OCI-LY1 (cell line): ENCODE data around the gene CSK.

Experiments used
- H2AFZ ChIP-seq: fragments of 200-600 bp; sonication (generic), shearing (Covaris generic); 2 replicates; pipeline ENCODE4 v1.6.0; 2014; ENCODE audit warnings: antibody characterized with exemption, mild to moderate bottlenecking, low read length
- H3F3A ChIP-seq: fragments of 200-600 bp; sonication (generic), shearing (Covaris generic); 2 replicates; pipeline ENCODE4 v1.6.0; 2014; ENCODE audit warnings: mild to moderate bottlenecking, antibody characterized with exemption, low read length, moderate library complexity; ENCODE audit not compliant: insufficient read depth
- H3K27ac ChIP-seq: fragments of 200-600 bp; sonication (generic); 2 replicates; pipeline ENCODE4 v1.5.1; 2014; ENCODE audit warnings: low read length, mixed run types, mild to moderate bottlenecking, low read depth; ENCODE audit not compliant: poor library complexity, severe bottlenecking
- H3K27me3 ChIP-seq: fragments of 200-600 bp; sonication (generic); 2 replicates; pipeline ENCODE4 v1.6.0; 2014; ENCODE audit warnings: antibody characterized with exemption, mild to moderate bottlenecking, low read length, moderate library complexity; ENCODE audit not compliant: insufficient read depth
- H3K36me3 ChIP-seq: fragments of 200-600 bp; sonication (generic); 2 replicates; pipeline ENCODE4 v1.6.1; 2014; ENCODE audit warnings: mild to moderate bottlenecking, antibody characterized with exemption, low read length, moderate library complexity, mixed read lengths; ENCODE audit not compliant: insufficient read depth
- H3K4me1 ChIP-seq: fragments of 200-600 bp; sonication (generic); 2 replicates; pipeline ENCODE4 v1.5.1; 2014; ENCODE audit warnings: mild to moderate bottlenecking, low read length, moderate library complexity; ENCODE audit not compliant: insufficient read depth, severe bottlenecking
- H3K4me2 ChIP-seq: fragments of 200-600 bp; sonication (generic), shearing (Covaris generic); 2 replicates; pipeline ENCODE4 v1.6.1; 2014; ENCODE audit warnings: low read length
- H3K4me3 ChIP-seq: fragments of 200-600 bp; sonication (generic); 2 replicates; pipeline ENCODE4 v1.5.1; 2014; ENCODE audit warnings: low read length, low read depth, mild to moderate bottlenecking, mixed read lengths; ENCODE audit not compliant: poor library complexity, severe bottlenecking
- H3K79me2 ChIP-seq: fragments of 200-600 bp; shearing (Covaris generic); 2 replicates; pipeline ENCODE4 v1.6.1; 2016; ENCODE audit warnings: mixed run types, low read length, mixed read lengths; ENCODE audit not compliant: insufficient read depth
- H3K9ac ChIP-seq: fragments of 200-600 bp; sonication (generic), shearing (Covaris generic); 2 replicates; pipeline ENCODE4 v1.6.1; 2014; ENCODE audit warnings: mild to moderate bottlenecking, low read length, mixed read lengths
- H3K9me2 ChIP-seq: fragments of 200-600 bp; sonication (generic), shearing (Covaris generic); 2 replicates; pipeline ENCODE4 v1.6.1; 2014; ENCODE audit warnings: low read depth, mild to moderate bottlenecking, low read length, mixed read lengths
- H3K9me3 ChIP-seq: fragments of 200-600 bp; shearing (Covaris generic); 2 replicates; pipeline ENCODE4 v1.6.1; 2014; ENCODE audit warnings: low read length, mixed read lengths
- H4K20me1 ChIP-seq: fragments of 200-600 bp; sonication (generic), shearing (Covaris generic); 2 replicates; pipeline ENCODE4 v1.6.0; 2016; ENCODE audit warnings: mild to moderate bottlenecking, low read length; ENCODE audit not compliant: insufficient read depth
- CTCF ChIP-seq: fragments of 200-600 bp; sonication (generic), shearing (Covaris generic); IDR thresholded peaks from 2 replicates; pipeline ENCODE4 v1.5.1; 2017; ENCODE audit warnings: mild to moderate bottlenecking, antibody characterized with exemption, low read length, moderate library complexity, mixed read lengths
- EZH2 ChIP-seq: fragments of 200-600 bp; sonication (generic), shearing (Covaris generic); IDR thresholded peaks from 2 replicates; pipeline ENCODE4 v1.8.0; 2017; ENCODE audit warnings: borderline replicate concordance, mixed run types, mild to moderate bottlenecking, antibody characterized with exemption, low read length, moderate library complexity, mixed read lengths

The CSK gene

GRCh38 chr15:74824976-74825375 lies 43.1 kb downstream of the CSK start:
- no peaks in the 10 kb centered on the region for H4K20me1 ChIP-seq
- H3K4me1 ChIP-seq, result peaks cover 14% of the 10 kb centered on the region
- H3K4me2 ChIP-seq, result no peak overlapping the region
- no peaks in the 10 kb centered on the region for H3K9me2 ChIP-seq
- no peak overlapping the region for H3K27ac ChIP-seq
- H3K36me3 ChIP-seq, result no peaks in the 10 kb centered on the region
- H3K4me3 ChIP-seq, result no peak overlapping the region
- no peak overlapping the region for H2AFZ ChIP-seq
- no peaks in the 10 kb centered on the region for H3K9me3 ChIP-seq
- TF ChIP-seq CTCF (no peak), EZH2 (no peak)
- no peaks in the 10 kb centered on the region for H3F3A ChIP-seq
- H3K79me2 ChIP-seq, result no peaks in the 10 kb centered on the region
- no peaks in the 10 kb centered on the region for H3K27me3 ChIP-seq
- no peak overlapping the region for H3K9ac ChIP-seq

- H3K4me2 ChIP-seq, result no peak overlapping the region
- no peaks in the 10 kb centered on the region for H3K9me2 ChIP-seq
- H3K9ac ChIP-seq, result no peak overlapping the region
- H3K4me1 ChIP-seq, result peaks cover 10% of the 10 kb centered on the region
- no peaks in the 10 kb centered on the region for H3K9me3 ChIP-seq
- no peak overlapping the region for H3K4me3 ChIP-seq
- H3K36me3 ChIP-seq, result no peaks in the 10 kb centered on the region
- H4K20me1 ChIP-seq, result no peaks in the 10 kb centered on the region
- no peaks in the 10 kb centered on the region for H3F3A ChIP-seq
- TF ChIP-seq CTCF (no peak), EZH2 (no peak)
- H3K79me2 ChIP-seq, result no peaks in the 10 kb centered on the region
- H3K27me3 ChIP-seq, result no peaks in the 10 kb centered on the region
- no peak overlapping the region for H2AFZ ChIP-seq
- H3K27ac ChIP-seq, result no peak overlapping the region
Observed at GRCh38 chr15:74825866-74826265, 44.0 kb downstream of the CSK start.

- Histone ChIP-seq H3F3A (no peaks in the 10 kb centered on the region), H3K4me1 (peaks cover 5% of the 10 kb centered on the region), H3K27ac (no peak within 1 kb of the TSS), H3K4me2 (no peak within 1 kb of the TSS), H3K9me3 (no peaks in the 10 kb centered on the region), H3K79me2 (no peaks in the 10 kb centered on the region), H3K36me3 (no peaks in the 10 kb centered on the region), H3K9ac (no peak within 1 kb of the TSS), H3K9me2 (no peaks in the 10 kb centered on the region), H3K27me3 (no peaks in the 10 kb centered on the region), H2AFZ (no peak within 1 kb of the TSS), H4K20me1 (no peaks in the 10 kb centered on the region), H3K4me3 (no peak within 1 kb of the TSS)
- TF ChIP-seq CTCF, result no peak
Observed at GRCh38 chr15:74826364-74826819, 44.5 kb downstream of the CSK start, which contains the start of gene CPLX3. Gene CPLX3, plus strand, starts transcription at chr15:74826627. Its CDS starts 77 bp downstream, at chr15:74826704.
